ENCODE results near the gene FAM236D.
"Not testable (repeated sequence)": the region's sequence is repeated elsewhere in the genome, so short reads cannot be mapped to it uniquely, and the experiment has no call there.

Gene FAM236D

GRCh38 chrX:72808110-72808509 lies at the start of gene FAM236D:
FAM236D (minus strand) TSS chrX:72808210; CDS start chrX:72808110, 100 bp downstream.
- not testable (repeated sequence) for DNase-seq (ENCODE audit: low read depth)

GRCh38 chrX:72837532-72837931 lies 29.5 kb upstream of the FAM236D start:
- DNase-seq (ENCODE audit: low read depth): not testable (repeated sequence)

- not testable (repeated sequence) for DNase-seq (ENCODE audit: low read depth)
These were observed 22.7 kb upstream of the FAM236D start for GRCh38 chrX:72830701-72831100.

GRCh38 chrX:72790390-72790789 lies 17.6 kb downstream of the FAM236D start:
- not testable (repeated sequence) for DNase-seq (ENCODE audit: low read depth)

GRCh38 chrX:72788142-72788541 lies 19.9 kb downstream of the FAM236D start:
- DNase-seq (ENCODE audit: low read depth): not testable (repeated sequence)

- DNase-seq (ENCODE audit: low read depth): not testable (repeated sequence)
These were observed 24.0 kb downstream of the FAM236D start for GRCh38 chrX:72783964-72784363.

- not testable (repeated sequence) for DNase-seq (ENCODE audit: low read depth)
These were observed 24.6 kb downstream of the FAM236D start for GRCh38 chrX:72783365-72783936.

GRCh38 chrX:72782560-72782959 lies 25.4 kb downstream of the FAM236D start, which contains the start of gene FAM236B:
FAM236B (minus strand) TSS chrX:72782660; CDS start chrX:72782560, 100 bp downstream.
- not testable (repeated sequence) for DNase-seq (ENCODE audit: low read depth)

GRCh38 chrX:72778146-72778545 lies 29.9 kb downstream of the FAM236D start:
- DNase-seq (ENCODE audit: low read depth): not testable (repeated sequence)

GRCh38 chrX:72777467-72777790 lies 30.6 kb downstream of the FAM236D start:
- DNase-seq (ENCODE audit: low read depth): not testable (repeated sequence)

- not testable (repeated sequence) for DNase-seq (ENCODE audit: low read depth)
These were observed 31.1 kb downstream of the FAM236D start, which contains the start of gene DMRTC1B for GRCh38 chrX:72776653-72777466. DMRTC1B (plus strand) TSS chrX:72776890; CDS start chrX:72845136, 68,246 bp downstream.

- not testable (repeated sequence) for DNase-seq (ENCODE audit: low read depth)
These were observed 47.6 kb downstream of the FAM236D start for GRCh38 chrX:72760454-72760853.
